ENCODE data around the gene MRPL34.

DNA sequence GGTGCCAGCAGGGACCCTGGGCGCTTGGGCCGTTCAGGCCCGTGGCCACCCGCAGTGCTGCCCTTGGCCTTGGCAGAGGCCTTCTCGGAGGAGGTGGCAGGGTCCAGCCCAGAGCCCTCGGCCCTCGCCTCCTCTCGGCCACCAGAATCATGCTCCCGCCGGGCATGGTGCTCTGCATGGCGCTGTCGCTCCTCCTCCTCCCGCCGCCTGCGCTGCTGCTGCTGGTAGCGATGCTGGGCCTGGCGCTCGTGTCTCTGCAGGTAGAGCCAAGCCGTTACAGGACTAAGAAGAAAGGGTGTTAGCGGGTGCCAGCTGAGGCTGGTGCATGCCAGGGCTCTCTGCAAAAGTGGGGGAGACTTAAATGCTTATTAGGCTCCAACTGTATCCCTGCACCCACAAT is 19.5 kb downstream of the MRPL34 start:
- TF ChIP-seq, protein P1, sequence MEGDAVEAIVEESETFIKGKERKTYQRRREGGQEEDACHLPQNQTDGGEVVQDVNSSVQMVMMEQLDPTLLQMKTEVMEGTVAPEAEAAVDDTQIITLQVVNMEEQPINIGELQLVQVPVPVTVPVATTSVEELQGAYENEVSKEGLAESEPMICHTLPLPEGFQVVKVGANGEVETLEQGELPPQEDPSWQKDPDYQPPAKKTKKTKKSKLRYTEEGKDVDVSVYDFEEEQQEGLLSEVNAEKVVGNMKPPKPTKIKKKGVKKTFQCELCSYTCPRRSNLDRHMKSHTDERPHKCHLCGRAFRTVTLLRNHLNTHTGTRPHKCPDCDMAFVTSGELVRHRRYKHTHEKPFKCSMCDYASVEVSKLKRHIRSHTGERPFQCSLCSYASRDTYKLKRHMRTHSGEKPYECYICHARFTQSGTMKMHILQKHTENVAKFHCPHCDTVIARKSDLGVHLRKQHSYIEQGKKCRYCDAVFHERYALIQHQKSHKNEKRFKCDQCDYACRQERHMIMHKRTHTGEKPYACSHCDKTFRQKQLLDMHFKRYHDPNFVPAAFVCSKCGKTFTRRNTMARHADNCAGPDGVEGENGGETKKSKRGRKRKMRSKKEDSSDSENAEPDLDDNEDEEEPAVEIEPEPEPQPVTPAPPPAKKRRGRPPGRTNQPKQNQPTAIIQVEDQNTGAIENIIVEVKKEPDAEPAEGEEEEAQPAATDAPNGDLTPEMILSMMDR (IDR thresholded peaks at IDR 0.05 in 4 of 5, conservative IDR thresholded peaks at IDR 0.05 in 1 of 5) = no peak
- TF ChIP-seq POLR2A (IDR thresholded peaks at IDR 0.05) = no peak
